HG03521 (cell line): ENCODE measurements around the gene PIM3.
"Not testable (repeated sequence)": the region's sequence is repeated elsewhere in the genome, so short reads cannot be mapped to it uniquely, and the experiment has no call there.

Experiments
- ATAC-seq: cut with Tn5 transposase; IDR thresholded peaks from one replicate; pipeline ENCODE4 v1.9.1; 2021; ENCODE audit warnings: mild to moderate bottlenecking, moderate library complexity; ENCODE audit not compliant: unreplicated experiment

PIM3 gene

DNA sequence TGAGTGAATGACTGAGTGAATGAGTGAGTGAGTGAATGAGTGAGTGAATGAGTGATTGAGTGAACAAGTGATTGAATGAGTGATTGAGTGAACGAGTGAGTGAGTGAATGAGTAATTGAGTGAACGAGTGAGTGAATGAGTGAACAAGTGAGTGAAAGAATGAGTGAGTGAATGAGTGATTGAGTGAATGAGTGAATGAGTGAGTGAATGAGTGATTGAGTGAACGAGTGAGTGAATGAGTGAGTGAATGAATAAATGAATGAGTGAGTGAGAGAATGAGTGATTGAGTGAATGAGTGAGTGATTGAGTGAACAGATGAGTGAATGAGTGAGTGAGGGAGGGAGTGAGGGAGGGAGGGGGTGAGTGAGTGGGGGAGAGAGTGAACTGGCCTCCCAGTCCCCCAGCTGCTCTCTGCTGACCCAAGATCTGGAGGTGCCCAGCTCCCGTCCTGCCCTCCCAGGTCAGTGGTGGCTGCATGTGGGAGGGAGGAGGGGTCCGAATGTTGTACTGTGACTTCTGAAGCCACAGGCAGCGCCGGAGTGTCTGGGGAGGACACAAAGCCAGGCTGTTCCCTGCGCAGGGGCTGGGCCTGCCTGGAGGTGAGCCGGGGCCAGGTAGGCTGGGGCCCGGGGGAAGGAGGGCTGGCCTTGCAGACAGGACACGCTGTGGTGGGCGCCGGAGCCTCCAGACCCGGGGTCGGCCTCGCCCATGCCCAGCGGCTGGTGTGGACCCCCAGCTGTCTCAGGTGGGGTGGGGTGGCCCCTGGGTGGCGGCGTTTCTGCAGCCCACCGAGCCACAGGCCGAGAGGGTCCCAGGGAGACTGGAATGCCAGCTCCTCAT is 17.8 kb upstream of the PIM3 start:
- ATAC-seq = no peak

GRCh38 chr22:49943405-49943765 is 17.2 kb upstream of the PIM3 start:
- no peak for ATAC-seq

DNA sequence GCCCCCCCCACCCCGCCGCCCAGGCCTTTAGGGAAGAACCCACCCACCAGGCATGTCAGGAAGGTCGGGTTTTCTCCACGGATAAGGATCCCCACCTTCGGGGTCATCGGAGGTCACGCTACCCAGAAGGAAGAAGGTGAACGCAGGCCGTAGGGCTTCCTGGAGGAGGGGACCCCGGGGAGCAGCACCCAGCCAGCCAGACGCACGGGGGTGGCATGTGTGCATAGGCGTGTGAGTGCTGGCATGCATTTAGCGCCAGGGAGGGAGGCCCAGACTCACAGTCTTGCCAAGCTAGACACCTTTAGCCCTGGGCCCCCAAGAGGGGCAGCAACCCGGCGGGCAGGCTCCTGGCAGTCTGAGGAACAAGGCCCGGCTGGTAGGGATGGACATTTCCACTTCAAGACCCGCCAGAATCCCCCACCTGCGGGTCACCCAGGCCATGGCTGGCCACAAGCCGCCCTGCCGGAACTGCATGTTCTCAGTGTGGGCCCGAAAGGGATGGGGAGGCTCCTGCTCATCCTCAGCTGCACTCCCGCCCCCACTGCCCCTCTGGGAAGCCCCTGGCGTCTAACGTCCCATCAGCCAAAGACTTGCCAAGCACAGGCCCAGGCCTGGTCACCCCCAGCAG is 16.7 kb upstream of the PIM3 start:
- ATAC-seq = no peak

DNA sequence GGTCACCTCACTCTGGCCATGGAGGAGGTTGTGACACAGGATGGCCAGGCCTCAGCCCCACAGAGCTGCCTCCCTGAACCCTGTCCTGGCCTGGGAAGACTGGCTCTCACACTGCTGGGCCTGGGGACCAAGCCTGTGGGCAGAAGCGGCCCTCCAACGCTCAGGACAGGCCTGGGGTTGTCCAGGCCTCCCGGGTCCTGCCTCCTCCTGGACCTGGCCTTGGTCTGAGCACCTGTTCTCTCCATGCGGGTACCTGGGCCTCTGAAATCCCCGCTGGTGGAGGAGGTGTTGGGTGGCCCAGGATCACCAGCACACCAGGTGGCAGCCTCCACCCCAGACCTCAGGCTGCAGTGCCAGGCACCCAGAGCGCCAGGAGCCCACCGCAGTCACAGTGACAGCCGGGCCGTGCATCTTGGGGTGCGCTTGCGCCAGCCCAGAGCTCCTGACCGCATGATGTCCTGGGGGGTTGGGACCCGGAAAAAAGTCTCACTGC is 16.1 kb upstream of the PIM3 start:
- ATAC-seq = no peak

- ATAC-seq = not testable (repeated sequence)
Measured at GRCh38 chr22:49945042-49945794, 15.4 kb upstream of the PIM3 start.

- ATAC-seq = no peak
Measured at GRCh38 chr22:49946612-49947295, 13.8 kb upstream of the PIM3 start.

DNA sequence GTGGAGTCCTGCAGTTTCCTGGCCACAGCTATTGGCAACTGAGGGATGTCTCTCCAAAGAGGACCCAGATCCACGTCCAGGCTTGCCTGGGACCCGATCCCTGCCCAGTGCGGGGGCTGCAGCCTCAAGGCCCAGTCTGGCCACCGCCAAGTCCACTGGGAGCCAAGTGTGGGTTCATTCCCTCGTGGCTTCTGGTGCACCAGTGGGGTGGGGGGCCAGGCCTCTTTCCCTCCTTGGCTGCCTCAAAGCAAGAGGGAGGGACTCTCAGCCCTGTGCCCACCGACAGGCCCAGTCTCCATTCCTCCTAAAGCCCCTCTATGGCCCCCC is 13.3 kb upstream of the PIM3 start:
- no peak for ATAC-seq

- ATAC-seq = no peak
Measured at GRCh38 chr22:49948116-49948957, 12.2 kb upstream of the PIM3 start.

DNA sequence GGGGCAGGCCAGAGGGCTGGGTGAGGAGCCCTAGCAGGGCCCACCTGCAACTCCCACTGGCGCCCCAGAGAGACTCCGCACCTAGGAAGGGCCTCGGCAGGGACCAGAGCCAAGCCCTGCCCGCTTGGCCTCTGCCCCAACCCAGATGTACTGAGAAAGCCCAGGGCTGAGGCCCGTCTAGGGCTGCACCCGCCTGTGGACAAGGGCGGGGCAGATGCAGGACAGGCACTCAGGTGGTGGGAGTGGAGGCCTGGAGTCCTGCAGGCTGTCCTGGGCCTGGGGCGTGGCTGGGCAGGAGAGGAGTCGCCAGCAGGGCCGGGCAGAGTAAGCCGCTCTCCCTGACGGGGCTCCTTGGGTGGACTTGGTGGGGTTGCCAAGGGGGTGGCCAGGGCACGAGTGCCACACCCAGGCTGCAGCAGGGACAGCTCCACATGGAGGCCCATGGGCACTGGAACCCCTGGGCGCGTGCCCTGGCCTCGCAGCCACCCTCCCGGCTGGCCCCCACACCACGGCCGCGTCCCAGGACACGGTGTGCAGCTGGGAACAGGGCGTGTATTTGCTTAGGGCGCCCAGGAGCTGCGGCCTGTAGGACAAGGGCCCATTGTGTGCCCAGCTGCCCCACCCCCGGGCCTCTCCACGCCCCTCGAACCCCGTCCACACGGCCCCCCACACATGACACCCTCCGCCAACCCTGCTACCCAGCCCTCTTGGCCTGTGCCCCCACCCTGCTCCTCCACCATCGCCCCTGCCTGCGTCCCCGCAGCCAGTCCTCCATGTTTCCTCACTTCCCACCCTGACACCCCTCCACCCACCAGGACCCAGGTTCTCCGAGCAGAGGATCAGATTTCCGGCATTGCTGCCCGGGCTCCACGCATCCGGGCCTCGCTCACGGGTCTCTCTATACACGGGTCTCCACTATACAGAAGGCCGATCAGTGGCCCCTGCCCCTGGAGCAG is 11.3 kb upstream of the PIM3 start:
- no peak for ATAC-seq

- ATAC-seq = no peak
Measured at GRCh38 chr22:49949914-49950292, 10.7 kb upstream of the PIM3 start.

DNA sequence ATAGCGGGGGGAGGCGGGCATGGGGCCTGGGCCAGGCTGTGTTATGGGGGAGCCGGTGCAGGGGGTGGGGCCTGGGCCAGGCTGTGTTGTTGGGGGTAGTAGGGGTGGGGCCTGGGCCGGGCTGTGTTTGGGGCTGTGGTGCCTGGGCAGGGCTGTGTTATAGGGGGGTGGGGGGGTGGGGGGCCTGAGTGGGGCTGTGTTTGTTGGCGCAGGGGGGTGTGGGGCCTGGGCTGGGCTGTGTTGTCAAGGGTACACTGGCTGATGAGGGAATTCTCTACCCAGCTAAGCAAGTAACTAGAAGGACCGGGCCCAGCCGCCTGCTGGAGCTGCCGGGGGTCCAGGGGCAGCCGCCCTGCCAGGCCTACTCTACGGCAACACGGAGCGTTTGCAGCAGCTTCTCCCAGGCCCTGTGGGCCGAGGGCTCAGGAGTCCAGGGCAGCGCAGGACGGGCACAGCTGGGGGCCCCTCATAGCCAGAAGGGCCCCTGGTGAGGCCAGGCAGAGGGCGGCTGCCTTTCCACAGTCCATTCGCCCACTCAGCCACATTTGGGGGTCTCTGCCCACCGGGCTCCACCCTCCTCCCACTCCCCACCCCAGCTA is 10.1 kb upstream of the PIM3 start:
- ATAC-seq = no peak

- no peak for ATAC-seq
Measured at GRCh38 chr22:49951000-49951677, 9.4 kb upstream of the PIM3 start.

DNA sequence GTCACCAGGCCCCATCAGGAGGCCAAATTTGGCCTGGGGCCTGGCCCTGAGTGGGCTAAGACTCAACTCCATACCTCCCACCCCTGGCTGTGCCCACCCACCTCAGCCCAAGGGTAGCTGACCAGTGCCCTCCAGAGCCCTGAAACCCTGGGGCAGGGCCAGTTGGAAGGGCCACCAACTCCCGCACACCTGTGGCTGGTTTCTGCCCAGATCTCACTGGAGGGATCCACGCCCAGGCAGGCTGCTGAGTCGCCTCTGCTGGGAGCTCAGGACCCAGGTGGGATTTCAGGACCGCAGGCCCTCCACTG is 8.9 kb upstream of the PIM3 start:
- ATAC-seq = no peak

DNA sequence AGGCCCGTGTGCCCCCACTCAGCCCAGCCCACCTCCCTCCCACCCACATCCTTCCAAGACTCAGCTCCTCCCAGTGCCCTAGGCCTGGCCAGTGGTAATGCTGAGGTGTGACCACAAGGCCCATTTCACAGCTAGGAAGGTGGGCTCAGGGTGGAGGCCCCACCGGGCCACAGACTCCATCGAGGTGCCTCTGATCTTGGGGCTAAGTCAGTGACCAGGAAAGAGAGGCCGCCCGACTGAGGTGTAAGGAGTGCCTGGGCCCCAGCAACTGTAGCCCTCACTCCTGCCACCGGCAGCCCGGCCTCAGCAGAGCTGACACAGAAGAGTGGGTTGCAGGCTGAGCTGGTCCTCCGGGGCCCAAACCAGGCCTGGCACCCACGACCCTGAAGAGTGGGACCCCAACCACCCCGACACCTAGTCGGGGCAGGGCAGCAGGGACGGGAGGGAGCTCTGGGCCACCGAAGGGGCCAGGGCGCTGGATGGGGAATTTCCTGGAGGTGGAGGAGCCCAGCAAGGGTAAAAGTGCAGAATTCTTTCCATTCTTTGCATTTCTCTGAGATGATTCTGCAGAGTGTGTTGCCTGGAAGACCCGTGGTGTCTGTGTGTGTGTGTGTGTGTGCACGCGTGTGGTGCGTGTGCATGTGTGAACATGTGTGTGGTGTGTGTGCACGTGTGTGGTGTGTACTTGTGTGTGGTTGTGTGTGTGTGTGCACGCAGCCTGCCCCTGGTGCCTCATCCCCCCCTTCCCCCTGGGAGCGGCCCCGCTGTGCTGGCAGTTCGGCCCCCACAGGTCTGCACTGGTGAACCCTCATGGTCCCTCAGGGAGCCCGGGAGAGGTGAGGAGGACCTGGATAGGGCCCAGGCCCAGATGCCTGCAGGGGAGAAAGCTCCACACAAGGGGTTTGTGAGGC is 8.3 kb upstream of the PIM3 start:
- no peak for ATAC-seq

DNA sequence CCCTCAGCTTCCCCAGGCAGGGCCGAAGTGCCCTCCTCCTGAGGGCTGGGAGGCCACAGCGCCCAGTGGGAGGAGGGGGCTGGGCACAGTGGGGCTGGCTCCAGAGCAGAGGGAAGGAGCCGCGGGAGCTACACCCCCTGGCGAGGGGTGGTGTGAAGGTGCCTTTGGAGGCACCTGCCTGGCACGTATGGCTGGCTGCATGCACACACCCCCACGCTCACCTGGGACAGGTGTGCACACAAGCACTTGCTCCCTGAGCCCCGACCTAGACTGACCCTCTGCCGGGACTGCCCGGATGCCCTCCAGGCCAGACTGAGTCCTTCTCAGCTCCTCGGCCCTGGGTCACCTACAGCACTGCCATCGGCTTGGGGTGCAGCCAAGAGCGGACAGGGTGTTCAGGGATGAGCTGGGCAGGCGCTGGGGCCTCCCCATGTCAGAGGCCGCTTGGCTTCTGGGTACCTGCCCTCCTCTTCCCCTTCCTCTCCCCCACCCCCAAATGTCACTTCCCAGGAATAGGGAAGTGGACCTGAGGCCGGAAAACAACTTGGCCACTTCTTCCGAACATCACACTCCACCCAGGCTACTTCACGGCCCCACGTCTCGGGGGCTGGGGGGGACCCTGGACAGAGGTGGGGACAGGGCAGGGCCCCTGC is 7.4 kb upstream of the PIM3 start:
- ATAC-seq = no peak

- ATAC-seq = no peak
Measured at GRCh38 chr22:49953680-49954344, 6.8 kb upstream of the PIM3 start.
